ENCODE measurements around the gene SDR42E1.
"Not testable (repeated sequence)": the region's sequence is repeated elsewhere in the genome, so short reads cannot be mapped to it uniquely, and the experiment has no call there.

Gene SDR42E1

DNA sequence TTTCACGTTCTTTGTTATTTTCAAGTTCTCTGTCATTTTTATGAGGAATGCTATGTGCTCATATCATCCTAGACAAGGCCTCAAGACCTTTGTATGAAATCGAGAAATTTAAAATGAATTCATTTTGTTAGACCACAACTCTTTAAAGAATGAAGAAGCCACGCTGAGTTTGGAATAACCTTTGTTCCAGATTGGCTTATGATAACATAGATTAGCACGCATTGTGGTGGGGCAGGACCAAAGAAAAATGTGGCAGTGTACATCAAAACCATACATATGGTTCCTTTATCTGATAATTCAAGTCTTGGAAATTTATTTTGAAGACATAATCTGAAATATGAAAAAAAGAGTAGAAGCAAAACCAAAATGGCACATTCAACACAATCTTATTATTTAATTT, 26.0 kb upstream of the SDR42E1 start:
- no peak for DNase-seq

- no peak for DNase-seq
Observed at GRCh38 chr16:82034981-82035612, 23.8 kb upstream of the SDR42E1 start, which contains the start of gene HSD17B2. HSD17B2 (plus strand) TSS chr16:82035253; CDS start chr16:82035425, 172 bp downstream.

- no peak for DNase-seq
Observed at GRCh38 chr16:82033683-82034300, 22.5 kb upstream of the SDR42E1 start.

DNA sequence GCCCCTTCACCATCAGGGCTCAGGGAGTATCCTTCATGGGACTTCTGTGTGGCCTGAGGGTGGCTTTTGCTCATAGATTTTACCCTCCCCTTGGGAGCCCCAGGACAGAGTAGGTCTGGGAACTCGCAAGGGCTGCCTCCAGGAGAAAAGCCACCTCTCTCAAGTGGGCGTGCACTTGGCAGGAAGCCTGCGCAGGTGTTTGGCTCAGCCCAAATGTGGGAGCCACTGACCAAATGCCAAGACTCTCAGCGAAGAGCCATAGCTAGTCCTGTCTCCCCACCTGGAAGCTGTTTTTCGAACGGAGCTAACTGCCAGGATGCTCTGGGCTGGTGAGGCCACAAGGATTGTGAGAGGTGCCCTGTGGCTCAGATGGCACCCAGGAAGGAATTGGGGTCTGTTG, 21.7 kb upstream of the SDR42E1 start:
- peak; percentile 27 for DNase-seq

GRCh38 chr16:82031116-82032084, 20.1 kb upstream of the SDR42E1 start:
- no peak for DNase-seq

- no peak for DNase-seq
Observed at GRCh38 chr16:82027629-82028064, 16.4 kb upstream of the SDR42E1 start.

GRCh38 chr16:82024883-82025282, 13.6 kb upstream of the SDR42E1 start:
- DNase-seq: no peak

DNA sequence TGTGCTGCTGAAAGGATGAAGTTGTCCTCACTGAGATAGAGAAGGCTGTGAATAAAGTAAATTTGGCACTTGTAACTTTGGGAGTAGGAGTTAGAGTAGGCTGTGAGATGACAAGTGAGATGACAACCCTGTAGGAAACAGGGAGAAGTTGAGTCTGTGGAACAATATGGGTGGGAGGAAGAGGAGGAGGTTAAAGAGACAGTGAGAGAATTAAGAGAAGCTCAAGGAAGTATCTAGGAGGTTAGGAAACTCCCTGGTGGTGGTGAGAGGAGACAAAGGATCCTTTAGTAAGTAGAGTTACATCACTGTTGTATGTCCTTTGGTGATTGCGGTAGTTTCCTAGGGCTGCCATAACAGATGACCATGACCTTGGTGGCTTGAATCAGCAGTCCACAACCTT, 13.0 kb upstream of the SDR42E1 start:
- DNase-seq: no peak

DNA sequence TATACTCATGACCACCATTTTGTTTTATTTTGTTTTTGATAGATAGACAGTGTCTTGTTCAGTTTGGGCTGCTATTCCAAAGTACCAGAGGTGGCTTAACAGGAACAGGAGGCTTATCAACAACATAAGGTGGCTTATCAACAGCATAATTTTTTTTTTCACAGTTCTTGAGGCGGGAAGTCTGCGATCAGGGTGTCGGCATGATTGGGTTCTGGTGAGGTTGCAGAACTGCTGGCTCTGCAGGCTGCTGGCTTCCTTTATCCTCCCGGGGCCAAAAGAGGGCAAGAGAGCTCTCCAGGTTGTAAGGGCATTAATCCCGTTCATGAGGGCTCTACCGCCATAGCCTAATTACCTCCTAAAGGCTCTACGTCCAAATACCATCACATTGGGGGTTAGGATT, 11.9 kb upstream of the SDR42E1 start:
- no peak for DNase-seq

DNA sequence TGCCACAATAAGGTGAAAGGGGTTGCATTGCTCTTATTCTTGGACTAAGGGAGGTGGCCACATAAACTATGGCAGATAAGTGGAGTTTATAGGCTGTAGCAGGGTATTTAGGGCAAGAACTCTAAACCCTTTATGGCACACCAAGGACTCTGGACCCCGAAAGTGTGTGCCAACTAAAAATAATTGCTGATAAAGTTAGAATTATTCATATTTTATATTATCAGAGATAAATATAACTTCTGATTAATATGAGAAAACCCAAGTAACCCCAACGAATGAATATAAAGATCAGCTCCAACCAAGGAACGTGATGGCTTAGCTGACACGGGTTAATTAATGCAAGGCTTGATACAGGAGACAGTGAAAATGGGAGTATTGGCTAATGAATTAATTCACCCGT, 8.8 kb upstream of the SDR42E1 start:
- DNase-seq: no peak

DNA sequence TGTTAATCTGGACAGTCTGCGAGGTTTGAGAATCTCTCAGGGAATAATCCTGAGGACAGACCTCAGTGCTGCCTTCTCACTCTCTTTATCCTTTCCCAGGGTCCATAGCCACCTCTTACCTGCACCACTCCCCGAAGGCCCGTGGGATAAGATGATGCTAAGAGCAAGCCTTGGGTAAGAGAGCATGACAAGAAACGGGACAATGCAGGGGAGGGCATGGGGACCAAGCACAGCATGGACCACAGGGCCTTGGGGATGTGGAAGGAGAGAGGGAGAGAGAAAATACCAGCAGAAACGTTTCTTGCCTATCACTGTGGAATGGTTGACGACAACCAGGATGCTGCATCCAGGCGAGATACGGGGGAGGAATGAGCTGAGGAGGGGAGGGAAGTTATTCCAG, 8.3 kb upstream of the SDR42E1 start:
- no peak for DNase-seq

GRCh38 chr16:82017911-82018568, 6.8 kb upstream of the SDR42E1 start:
- DNase-seq: no peak

- DNase-seq: no peak
Observed at GRCh38 chr16:82016964-82017363, 5.7 kb upstream of the SDR42E1 start.

DNA sequence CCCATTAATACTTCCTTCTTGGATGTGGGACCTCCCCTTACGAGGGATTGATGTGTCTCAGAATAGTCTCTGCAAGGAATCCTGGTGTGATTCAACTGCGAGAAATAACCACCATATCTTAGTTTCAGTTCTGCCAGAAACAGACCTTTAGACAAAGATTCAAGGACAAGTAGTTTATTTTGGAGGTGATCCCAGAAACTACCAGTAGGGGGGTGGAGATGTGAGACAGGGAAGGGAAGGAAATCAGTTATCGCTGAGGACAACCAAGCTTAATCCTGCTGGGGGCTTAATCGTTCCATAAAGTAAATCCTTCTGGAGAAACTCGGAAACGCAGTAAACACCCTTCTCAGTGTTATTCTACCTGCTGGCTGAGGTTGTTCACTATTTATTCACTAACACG, 5.0 kb upstream of the SDR42E1 start:
- peak; percentile 53 for DNase-seq

DNA sequence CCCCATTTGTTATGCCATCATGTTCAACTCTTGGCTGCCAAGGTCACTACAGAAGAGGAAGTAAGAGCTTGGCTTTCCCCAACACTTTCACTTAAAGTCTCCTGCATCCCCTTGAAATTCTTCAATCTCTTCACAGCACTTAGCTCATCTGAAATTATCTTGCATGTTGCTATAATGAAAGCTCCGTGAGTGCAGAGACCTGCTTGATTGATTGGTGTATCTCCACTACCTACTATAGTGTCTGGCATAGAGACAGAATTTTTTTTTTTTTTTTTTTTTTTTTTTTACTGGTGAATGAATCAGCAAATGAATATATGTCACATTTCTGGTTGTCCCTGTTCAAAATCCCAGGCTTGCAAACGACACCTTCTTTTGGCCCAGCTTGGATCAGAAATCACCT, 1.9 kb upstream of the SDR42E1 start:
- peak; percentile 17 for DNase-seq

DNA sequence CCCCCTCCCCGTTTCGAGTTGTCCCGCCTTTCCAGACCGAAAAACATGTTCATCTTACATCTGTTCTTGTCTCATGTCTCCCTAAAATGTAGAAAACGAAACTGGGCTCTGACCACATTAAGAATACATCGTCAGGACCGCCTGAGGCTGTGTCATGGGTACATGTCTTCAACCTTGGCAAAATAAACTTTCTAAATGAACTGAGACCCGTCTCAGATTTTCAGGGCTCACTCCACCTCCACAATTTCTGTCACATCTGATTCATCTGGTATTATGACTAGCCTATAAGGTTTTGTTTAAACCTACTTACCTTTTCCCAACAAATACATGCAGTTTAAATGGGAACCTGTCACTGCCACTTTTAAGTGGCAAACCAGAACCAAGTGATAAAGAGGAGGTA, 621 bp downstream of the SDR42E1 start:
- DNase-seq: no peak

GRCh38 chr16:82009789-82010188, 1.5 kb downstream of the SDR42E1 start:
- not testable (repeated sequence) for DNase-seq

DNA sequence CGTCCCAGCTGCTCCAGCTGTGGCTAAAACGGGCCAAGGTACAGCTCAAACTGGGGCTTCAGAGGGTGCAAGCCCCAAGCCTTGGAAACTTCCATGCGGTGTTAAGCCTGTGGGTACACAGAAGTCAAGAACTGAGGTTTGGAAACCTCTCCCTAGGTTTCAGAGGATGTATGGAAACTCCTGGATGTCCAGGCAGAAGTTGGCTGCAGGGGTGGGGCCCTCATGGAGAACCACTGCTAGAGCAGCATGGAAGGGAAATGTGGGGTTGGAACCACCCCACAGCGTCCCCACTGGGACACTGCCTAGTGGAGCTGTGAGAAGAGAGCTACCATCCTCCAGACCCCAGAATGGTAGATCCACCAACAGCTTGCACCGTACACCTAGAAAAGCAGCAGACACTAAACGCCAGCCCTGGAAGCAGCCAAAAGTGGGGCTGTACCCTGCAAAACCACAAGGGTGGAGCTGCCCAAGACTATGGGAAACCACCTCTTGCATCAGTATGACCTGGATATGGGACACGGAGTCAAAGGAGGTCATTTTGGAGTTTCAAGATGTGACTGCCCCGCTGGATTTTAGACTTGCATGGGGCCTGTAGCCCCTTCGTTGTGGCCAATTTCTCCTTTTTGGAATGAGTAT, 2.2 kb downstream of the SDR42E1 start:
- no peak for DNase-seq

- no peak for DNase-seq
Observed at GRCh38 chr16:82007189-82007588, 4.1 kb downstream of the SDR42E1 start.

DNA sequence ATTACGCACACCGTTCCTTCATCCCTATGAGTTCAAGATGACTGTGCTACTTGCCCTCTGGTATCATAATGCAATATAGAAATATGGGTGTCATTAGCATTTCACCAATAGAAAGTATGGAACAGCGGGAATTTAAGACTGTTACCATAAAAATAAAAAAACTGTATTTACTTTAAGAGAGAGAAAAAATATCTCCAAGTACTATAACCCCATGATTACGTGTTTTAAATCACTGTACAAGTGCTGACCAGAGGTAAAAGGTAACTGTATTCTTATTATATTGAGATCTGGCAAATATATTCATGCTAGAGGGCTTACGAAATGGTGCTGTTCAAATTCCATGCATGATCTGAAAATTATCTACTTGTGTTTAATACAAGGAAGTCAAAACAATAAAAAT, 5.2 kb downstream of the SDR42E1 start:
- DNase-seq: no peak

GRCh38 chr16:82005027-82005830, 6.0 kb downstream of the SDR42E1 start:
- no peak for DNase-seq

DNA sequence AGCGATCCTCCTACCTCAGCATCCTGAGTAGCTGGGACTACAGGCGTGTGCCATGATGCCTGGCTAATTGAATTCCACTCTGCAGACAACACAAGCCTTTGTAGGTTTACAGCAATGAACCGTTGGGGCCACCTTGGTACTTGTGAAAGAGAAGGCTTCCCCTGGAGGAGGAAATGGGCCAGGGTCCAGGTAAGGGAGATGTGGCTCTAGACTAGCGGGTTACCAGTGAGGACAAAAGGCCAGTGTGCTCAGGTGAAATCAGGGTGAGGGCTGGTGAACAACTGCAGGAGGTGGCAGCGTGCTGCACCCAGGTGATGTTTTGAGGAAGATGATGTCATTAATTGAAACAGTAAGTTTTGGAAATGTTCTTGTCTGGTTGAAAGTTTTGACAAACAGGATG, 6.7 kb downstream of the SDR42E1 start:
- no peak for DNase-seq
